CD4-positive, alpha-beta memory T cell (primary cell): ENCODE results near the gene MFAP2. TPM values are rescaled to one million over a fixed set of nuclear protein-coding genes. Genes with fewer than 3 reads are reported as not detected.
"Not testable (repeated sequence)": the region's sequence is repeated elsewhere in the genome, so short reads cannot be mapped to it uniquely, and the experiment has no call there.

Experiments used
- CTCF ChIA-PET: fragments of 350-600 bp; sonication (Branson Sonifier 250); formaldehyde crosslinking; loops from one replicate; lab custom pipeline; 2021; ENCODE audit warnings: inconsistent platforms; ENCODE audit not compliant: partially characterized antibody; lab: Charles Lee
- POLR2A ChIA-PET: fragments of 350-600 bp; sonication (Branson Sonifier 250); formaldehyde crosslinking; loops from one replicate; lab custom pipeline; 2021; ENCODE audit not compliant: partially characterized antibody; lab: Charles Lee
- DNase-seq, 5 donors: peaks; one replicate each; pipeline versions ENCODE4 v3.0.0 to v3.0.0-alpha.2; 2020 to 2022; ENCODE audit warnings: mixed read lengths in 1 of 5
- H3K27ac ChIP-seq: one replicate; pipeline ENCODE4 v1.7.0; 2013; ENCODE audit warnings: low read depth, low read length
- H3K27me3 ChIP-seq: 2 replicates; pipeline ENCODE4 v1.7.0; 2013; ENCODE audit warnings: mild to moderate bottlenecking, low read length, moderate library complexity; ENCODE audit not compliant: insufficient read depth
- H3K36me3 ChIP-seq: 2 replicates; pipeline ENCODE4 v1.7.0; 2013; ENCODE audit warnings: mild to moderate bottlenecking, low read length, moderate library complexity; ENCODE audit not compliant: insufficient read depth
- H3K4me1 ChIP-seq: 2 replicates; pipeline ENCODE4 v1.7.0; 2013; ENCODE audit warnings: mild to moderate bottlenecking, low read length, moderate library complexity; ENCODE audit not compliant: insufficient read depth
- H3K4me3 ChIP-seq, 2 donors: one replicate each; pipeline ENCODE4 v1.7.0; 2013; ENCODE audit warnings: low read length in 2 of 2, mild to moderate bottlenecking in 1 of 2
- H3K9me3 ChIP-seq, 2 donors: one replicate each; pipeline ENCODE4 v1.7.0; 2013; ENCODE audit warnings: low read length in 2 of 2, control low read depth in 1 of 2; ENCODE audit not compliant: control insufficient read depth in 1 of 2
- H3K27ac Mint-ChIP-seq, 7 donors: one replicate each; pipeline ENCODE4 v1.8.0; 2020 to 2021; ENCODE audit warnings: mixed read lengths in 7 of 7, mild to moderate bottlenecking in 6 of 7, inconsistent platforms in 3 of 7, moderate library complexity in 3 of 7
- H3K27me3 Mint-ChIP-seq, 2 donors: one replicate each; pipeline ENCODE4 v1.8.0; 2020 to 2021; ENCODE audit warnings: mixed read lengths in 2 of 2
- H3K36me3 Mint-ChIP-seq, 2 donors: one replicate each; pipeline ENCODE4 v1.8.0; 2020 to 2021; ENCODE audit warnings: mixed read lengths in 2 of 2, inconsistent platforms in 1 of 2, mild to moderate bottlenecking in 1 of 2
- H3K4me1 Mint-ChIP-seq, 4 donors: one replicate each; pipeline ENCODE4 v1.8.0; 2020 to 2021; ENCODE audit warnings: mixed read lengths in 4 of 4, mild to moderate bottlenecking in 1 of 4
- H3K4me3 Mint-ChIP-seq, 8 donors: one replicate each; pipeline ENCODE4 v1.8.0; 2020 to 2021; ENCODE audit warnings: mixed read lengths in 8 of 8, mild to moderate bottlenecking in 7 of 8, moderate library complexity in 6 of 8, inconsistent platforms in 3 of 8
- H3K9me3 Mint-ChIP-seq, 8 donors: one replicate each; pipeline ENCODE4 v1.8.0; 2020 to 2021; ENCODE audit warnings: mixed read lengths in 8 of 8, mild to moderate bottlenecking in 5 of 8, inconsistent platforms in 3 of 8, moderate library complexity in 1 of 8
- intact Hi-C: fragments of 100-400 bp; cut with micrococcal nuclease; formaldehyde crosslinking; loops from one replicate; pipeline ENCODE4 v1.15.1; 2023
- polyA plus RNA-seq, 2 donors: library from polyadenylated mRNA; unstranded; fragments of 300-500 nt; fragmentation: Illumina TruSeq; gene quantifications; one replicate each; pipeline ENCODE4 v1.2.3, GENCODE V29; 2021
- total RNA-seq, 2 experiments: library from RNA; stranded (reverse); gene quantifications; one replicate each; pipeline ENCODE4 v1.2.3, GENCODE V29; 2021

The MFAP2 gene
- total and polyA plus RNA-seq, 4 experiments from 2014 or later, result not detected

DNA sequence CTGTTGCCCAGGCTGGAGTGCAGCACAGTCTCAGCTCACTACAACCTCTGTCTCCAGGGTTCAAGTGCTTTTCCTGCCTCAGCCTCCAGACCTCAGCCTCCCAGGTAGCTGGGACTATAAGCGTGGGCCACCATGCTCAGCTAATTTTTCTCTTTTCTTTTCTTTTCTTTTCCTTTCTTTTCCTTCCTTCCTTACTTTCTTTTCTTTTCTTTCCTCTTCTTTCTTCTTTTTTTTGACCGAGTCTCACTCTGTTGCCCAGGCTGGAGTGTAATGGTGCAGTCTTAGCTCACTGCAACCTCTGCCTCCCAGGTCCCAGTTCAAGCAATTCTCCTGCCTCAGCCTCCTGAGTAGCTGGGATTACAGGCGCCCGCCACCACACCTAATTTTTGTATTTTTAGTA, 16.3 kb downstream of the MFAP2 start:
- Mint-ChIP-seq H3K36me3 (peaks cover 11 to 26% of the 10 kb centered on the region in 2 donors), H3K4me1 (peaks cover 6 to 16% (median 13%) of the 10 kb centered on the region in 4 donors)
- H3K27ac ChIP-seq, H3K9me3 Mint-ChIP-seq, H3K27ac Mint-ChIP-seq, POLR2A ChIA-PET, H3K4me3 ChIP-seq, DNase-seq, H3K36me3 ChIP-seq, H3K4me3 Mint-ChIP-seq, H3K27me3 Mint-ChIP-seq, H3K27me3 ChIP-seq, H3K9me3 ChIP-seq: not testable (repeated sequence)
- H3K4me1 ChIP-seq, result peaks cover 13% of the 10 kb centered on the region
- intact Hi-C loops, result loop anchor here (5.0 kb wide), 2 partner anchors 48 to 52 kb away; partner anchors contain the start of gene ATP13A2
- CTCF ChIA-PET, result interaction anchor here (1.0 kb wide), 1 partner anchor 343 kb away, joined by 3 read pairs; no protein-coding TSS in a partner anchor

DNA sequence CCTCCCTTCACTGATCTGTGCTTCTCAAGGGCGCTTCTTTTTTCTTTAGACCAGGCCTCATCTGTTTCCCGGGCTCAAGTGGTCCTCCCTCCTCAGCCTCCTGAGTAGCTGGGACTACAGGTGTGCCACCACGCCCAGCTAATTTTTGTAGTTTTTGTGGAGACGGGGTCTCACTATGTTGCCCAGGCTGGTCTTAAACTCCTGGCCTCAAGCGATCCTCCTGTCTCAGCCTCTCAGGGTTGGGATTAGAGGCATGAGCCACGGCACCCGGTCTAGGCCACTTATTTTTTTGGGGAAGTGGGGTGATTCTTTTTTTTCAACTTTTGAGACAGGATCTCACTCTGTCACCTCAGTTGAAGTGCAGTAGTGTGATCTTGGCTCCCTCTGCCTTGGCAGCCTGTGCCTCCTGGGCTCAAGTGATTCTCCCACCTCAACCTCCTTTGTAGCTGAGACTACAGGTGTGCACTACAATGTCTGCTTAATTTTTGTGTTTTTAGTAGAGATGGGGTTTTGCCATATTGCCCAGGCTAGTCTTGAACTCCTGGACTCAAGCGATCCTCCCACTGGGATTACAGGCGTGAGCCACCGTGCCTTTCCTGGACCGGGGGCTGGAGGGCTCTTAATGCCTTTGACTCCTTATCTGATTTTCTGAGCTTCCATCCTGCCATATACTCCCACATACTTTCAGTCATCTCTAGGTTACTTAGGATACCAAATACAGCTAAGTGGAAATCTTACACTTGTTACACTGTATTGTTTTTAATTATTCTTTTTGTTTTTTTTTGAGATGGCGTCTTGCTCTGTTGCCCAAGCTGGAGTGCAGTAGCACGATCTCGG, 18.9 kb downstream of the MFAP2 start:
- H3K27ac ChIP-seq, result peak overlapping the region; percentile 37
- H3K9me3 ChIP-seq, result no peaks in the 10 kb centered on the region
- intact Hi-C loops, result loop anchor here (5.0 kb wide), 2 partner anchors 49 to 51 kb away; partner anchors contain the start of gene ATP13A2
- Mint-ChIP-seq H3K9me3 (peaks cover 0 to 2% (median 0%) of the 10 kb centered on the region in 8 donors), H3K4me3 (peak overlapping the region; percentile 73 to 84 (median 77)), H3K4me1 (peaks cover 6 to 16% (median 13%) of the 10 kb centered on the region in 4 donors), H3K36me3 (peaks cover 6 to 17% of the 10 kb centered on the region in 2 donors), H3K27ac (peak overlapping the region in 6 of 7 donors; percentile 42 to 77 (median 54)), H3K27me3 (no peaks in the 10 kb centered on the region)
- peaks cover 13% of the 10 kb centered on the region for H3K4me1 ChIP-seq
- CTCF ChIA-PET, result interaction anchor here (0.5 to 3.6 kb wide), 23 partner anchors 9 to 352 kb away, joined by 3 to 75 read pairs (median 4); no protein-coding TSS in a partner anchor
- H3K36me3 ChIP-seq, result no peaks in the 10 kb centered on the region
- H3K4me3 ChIP-seq, result peak overlapping the region in 1 of 2 donors; percentile 62
- DNase-seq, result no peak
- POLR2A ChIA-PET, result interaction anchor here (1.3 to 1.9 kb wide), 3 partner anchors 10 to 83 kb away, joined by 3 to 13 read pairs (median 8); no protein-coding TSS in a partner anchor
- H3K27me3 ChIP-seq, result no peaks in the 10 kb centered on the region

DNA sequence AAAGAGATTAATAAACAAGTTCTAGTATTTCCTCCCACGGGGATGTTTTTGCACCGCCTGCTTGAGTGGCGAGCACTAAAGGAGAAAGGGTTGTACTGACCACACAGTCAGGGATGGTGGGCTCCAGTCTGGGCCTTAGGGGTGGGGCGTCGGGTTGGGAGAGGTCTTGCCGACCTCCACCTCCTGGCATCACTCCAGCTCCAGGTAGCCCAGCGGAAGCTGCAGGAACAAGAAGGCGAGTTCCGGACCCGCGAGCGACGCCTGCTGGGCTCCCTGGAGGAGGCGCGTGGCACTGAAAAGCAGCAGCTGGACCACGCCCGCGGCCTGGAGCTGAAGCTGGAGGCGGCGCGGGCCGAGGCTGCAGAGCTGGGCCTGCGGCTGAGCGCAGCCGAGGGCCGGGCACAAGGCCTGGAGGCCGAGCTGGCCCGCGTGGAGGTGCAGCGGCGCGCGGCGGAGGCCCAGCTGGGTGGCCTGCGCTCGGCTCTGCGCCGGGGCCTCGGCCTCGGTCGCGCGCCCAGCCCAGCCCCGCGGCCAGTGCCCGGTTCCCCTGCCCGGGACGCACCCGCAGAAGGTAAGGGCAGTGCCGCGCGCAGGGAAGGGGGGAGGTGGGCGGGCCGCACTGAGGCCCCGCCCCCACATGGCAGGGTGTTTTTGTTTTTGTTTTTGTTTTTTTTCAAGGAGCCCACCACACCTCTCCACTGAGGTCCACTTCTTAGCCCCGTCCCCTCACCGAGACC, 19.7 kb downstream of the MFAP2 start:
- Mint-ChIP-seq H3K4me3 (peak overlapping the region; percentile 84 to 92 (median 88)), H3K27ac (peak overlapping the region; percentile 41 to 91 (median 74)), H3K4me1 (peaks cover 6 to 16% (median 13%) of the 10 kb centered on the region in 4 donors), H3K9me3 (peaks cover 0 to 2% (median 0%) of the 10 kb centered on the region in 8 donors), H3K27me3 (no peaks in the 10 kb centered on the region), H3K36me3 (peaks cover 6 to 10% of the 10 kb centered on the region in 2 donors)
- H3K4me3 ChIP-seq, result peak overlapping the region; percentile 8 to 62
- no peaks in the 10 kb centered on the region for H3K36me3 ChIP-seq
- intact Hi-C loops, result loop anchor here (5.0 kb wide), 2 partner anchors 48 to 52 kb away; partner anchors contain the start of gene ATP13A2
- peaks cover 13% of the 10 kb centered on the region for H3K4me1 ChIP-seq
- peak overlapping the region; percentile 37 for H3K27ac ChIP-seq
- no peaks in the 10 kb centered on the region for H3K27me3 ChIP-seq
- ChIA-PET CTCF (interaction anchor here (0.5 to 3.6 kb wide), 28 partner anchors 8 to 352 kb away, joined by 3 to 75 read pairs (median 4); no protein-coding TSS in a partner anchor), POLR2A (interaction anchor here (0.7 to 1.9 kb wide), 6 partner anchors 9 to 84 kb away, joined by 3 to 13 read pairs (median 3); partner anchors contain the start of gene CROCC)
- H3K9me3 ChIP-seq, result no peaks in the 10 kb centered on the region
- peak; percentile 68 to 79 (median 68) for DNase-seq

DNA sequence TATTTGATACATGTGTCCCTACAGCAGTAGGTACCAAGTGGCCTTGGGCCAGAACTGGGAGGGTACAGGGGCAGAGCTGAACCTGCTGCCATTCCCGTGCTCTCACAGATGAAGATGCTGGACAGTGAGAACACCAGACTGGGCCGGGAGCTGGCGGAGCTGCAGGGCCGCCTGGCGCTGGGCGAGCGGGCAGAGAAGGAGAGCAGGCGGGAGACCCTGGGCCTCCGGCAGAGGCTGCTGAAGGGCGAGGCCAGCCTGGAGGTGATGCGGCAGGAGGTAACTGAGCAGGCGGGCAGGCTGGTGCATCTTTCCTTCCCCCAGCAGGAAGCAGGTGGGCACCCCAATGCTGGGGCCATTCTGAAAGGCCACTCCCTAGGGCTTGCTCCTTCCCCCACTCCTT, 21.9 kb downstream of the MFAP2 start:
- H3K36me3 ChIP-seq, result no peaks in the 10 kb centered on the region
- no peak overlapping the region for H3K4me3 ChIP-seq
- H3K4me1 Mint-ChIP-seq, result peaks cover 6 to 16% (median 13%) of the 10 kb centered on the region in 4 donors
- ChIA-PET CTCF (interaction anchor here (0.6 kb wide), 1 partner anchor 67 kb away, joined by 3 read pairs; no protein-coding TSS in a partner anchor), POLR2A (no interaction called here)
- peak overlapping the region in 1 of 7 donors; percentile 42 for H3K27ac Mint-ChIP-seq
- intact Hi-C loops, result no loop called here
- no peaks in the 10 kb centered on the region for H3K27me3 ChIP-seq
- peaks cover 0 to 2% (median 0%) of the 10 kb centered on the region in 8 donors for H3K9me3 Mint-ChIP-seq
- no peak overlapping the region for H3K27ac ChIP-seq
- H3K27me3 Mint-ChIP-seq, result no peaks in the 10 kb centered on the region
- H3K4me1 ChIP-seq, result peaks cover 13% of the 10 kb centered on the region
- H3K36me3 Mint-ChIP-seq, result peaks cover 0 to 2% of the 10 kb centered on the region in 2 donors
- no peak overlapping the region for H3K4me3 Mint-ChIP-seq
- no peaks in the 10 kb centered on the region for H3K9me3 ChIP-seq
- no peak for DNase-seq

DNA sequence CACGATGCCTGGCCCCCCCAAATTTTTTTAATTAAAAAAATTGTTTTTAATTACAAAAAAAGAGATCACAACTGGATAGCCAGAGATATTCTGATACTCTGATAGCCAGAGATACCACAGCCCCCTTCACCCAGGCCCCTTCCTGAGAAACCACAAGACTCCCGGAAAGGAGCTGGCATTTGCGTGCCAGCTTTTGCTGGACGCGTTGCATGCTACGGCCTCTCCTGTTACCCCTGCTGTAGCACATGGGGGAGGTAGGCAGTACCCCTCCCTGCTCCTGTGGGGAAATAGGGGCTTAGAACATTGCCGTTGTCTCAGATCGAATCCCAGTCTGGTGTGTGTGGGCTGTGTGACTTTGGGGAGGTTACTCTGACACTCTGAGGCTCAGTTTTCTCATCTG, 22.7 kb downstream of the MFAP2 start:
- Histone ChIP-seq H3K9me3 (no peaks in the 10 kb centered on the region), H3K27me3 (no peaks in the 10 kb centered on the region), H3K4me3 (no peak overlapping the region), H3K36me3 (no peaks in the 10 kb centered on the region), H3K27ac (no peak overlapping the region), H3K4me1 (peaks cover 13% of the 10 kb centered on the region)
- Mint-ChIP-seq H3K4me1 (peaks cover 6 to 16% (median 13%) of the 10 kb centered on the region in 4 donors), H3K27me3 (no peaks in the 10 kb centered on the region), H3K27ac (no peak overlapping the region), H3K9me3 (peaks cover 0 to 2% (median 0%) of the 10 kb centered on the region in 8 donors), H3K4me3 (no peak overlapping the region), H3K36me3 (peaks cover 0 to 2% of the 10 kb centered on the region in 2 donors)
- intact Hi-C loops, result no loop called here
- DNase-seq, result no peak
- CTCF ChIA-PET, result interaction anchor here (0.6 kb wide), 1 partner anchor 249 kb away, joined by 3 read pairs; no protein-coding TSS in a partner anchor
- POLR2A ChIA-PET, result no interaction called here

DNA sequence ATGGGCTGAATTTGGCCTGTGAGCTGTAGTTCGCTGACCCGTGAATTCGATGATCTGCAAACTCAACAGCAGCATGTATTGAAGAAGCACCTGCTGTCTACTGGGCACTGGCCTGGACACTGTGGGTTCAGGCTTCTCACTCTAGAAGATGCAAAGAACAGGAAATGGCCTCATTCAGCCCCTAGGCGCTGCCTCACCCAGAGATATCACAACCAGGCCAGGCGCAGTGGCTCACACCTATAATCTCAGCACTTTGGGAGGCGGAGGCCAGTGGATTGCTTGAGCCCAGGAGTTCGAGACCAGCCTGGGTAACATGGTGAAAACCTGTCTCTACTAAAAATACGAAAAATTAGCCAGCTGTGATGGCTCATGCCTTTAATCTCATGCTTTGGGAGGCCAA, 23.6 kb downstream of the MFAP2 start:
- no peaks in the 10 kb centered on the region for H3K27me3 ChIP-seq
- ChIA-PET POLR2A (no interaction called here), CTCF (no interaction called here)
- no peaks in the 10 kb centered on the region for H3K36me3 ChIP-seq
- Mint-ChIP-seq H3K4me3 (peak overlapping the region in 1 of 8 donors; percentile 29), H3K27me3 (no peaks in the 10 kb centered on the region), H3K4me1 (peaks cover 5 to 14% (median 12%) of the 10 kb centered on the region in 4 donors), H3K27ac (no peak overlapping the region), H3K36me3 (peaks cover 0 to 2% of the 10 kb centered on the region in 2 donors), H3K9me3 (peaks cover 0 to 2% (median 0%) of the 10 kb centered on the region in 8 donors)
- no peaks in the 10 kb centered on the region for H3K9me3 ChIP-seq
- H3K4me3 ChIP-seq, result no peak overlapping the region
- no peak for DNase-seq
- intact Hi-C loops, result no loop called here
- H3K27ac ChIP-seq, result no peak overlapping the region
- peaks cover 14% of the 10 kb centered on the region for H3K4me1 ChIP-seq
